Skeletal muscle tissue (tissue), 4 donors: ENCODE results near the gene PDK2. TPM values are rescaled to one million over a fixed set of nuclear protein-coding genes. Genes with fewer than 3 reads are reported as not detected.
A peak's percentile ranks its signal among the peaks of the same experiment; 100 is the strongest.

Source experiments
- H3K27ac ChIP-seq: one replicate; pipeline ENCODE4 v1.7.0; 2013; ENCODE audit warnings: mild to moderate bottlenecking, low read depth, low read length, inconsistent platforms
- H3K27me3 ChIP-seq, 3 donors: one replicate each; pipeline ENCODE4 v1.7.0; 2013; ENCODE audit warnings: low read length in 3 of 3; ENCODE audit not compliant: control insufficient read depth in 3 of 3, insufficient read depth in 3 of 3
- H3K36me3 ChIP-seq, 3 donors: one replicate each; pipeline ENCODE4 v1.7.0; 2013; ENCODE audit warnings: low read length in 3 of 3; ENCODE audit not compliant: control insufficient read depth in 3 of 3, insufficient read depth in 3 of 3
- H3K4me1 ChIP-seq, 3 donors: one replicate each; pipeline ENCODE4 v1.7.0; 2013; ENCODE audit warnings: low read length in 3 of 3, mild to moderate bottlenecking in 3 of 3; ENCODE audit not compliant: control insufficient read depth in 3 of 3, insufficient read depth in 3 of 3
- H3K4me3 ChIP-seq, 3 donors: one replicate each; pipeline ENCODE4 v1.7.0; 2013; ENCODE audit warnings: low read length in 3 of 3
- H3K9ac ChIP-seq, 3 donors: one replicate each; pipeline ENCODE4 v1.7.0; 2013; ENCODE audit warnings: low read length in 3 of 3, mild to moderate bottlenecking in 3 of 3, moderate library complexity in 2 of 3, low read depth in 1 of 3
- H3K9me3 ChIP-seq, 3 donors: one replicate each; pipeline ENCODE4 v1.7.0; 2013; ENCODE audit warnings: low read length in 3 of 3; ENCODE audit not compliant: control insufficient read depth in 3 of 3
- total RNA-seq: library from RNA; depleted of rRNA; stranded (reverse); fragments of >200 nt; gene quantifications from one replicate; pipeline ENCODE4 v1.2.3, GENCODE V29; 2014
- donor health status: Osteomylitis.

PDK2 gene
- total RNA-seq, 1 donor from 2014 or later: 18.8 TPM

GRCh38 chr17:50075446-50076032 is 19.6 kb upstream of the PDK2 start:
- peaks cover 9 to 21% (median 15%) of the 10 kb centered on the region in 3 donors for H3K4me1 ChIP-seq
- H3K9ac ChIP-seq: no peak overlapping the region
- H3K9me3 ChIP-seq: no peaks in the 10 kb centered on the region
- H3K27ac ChIP-seq: no peak overlapping the region
- H3K36me3 ChIP-seq: peaks cover 31 to 65% (median 43%) of the 10 kb centered on the region in 3 donors
- H3K27me3 ChIP-seq: no peaks in the 10 kb centered on the region
- H3K4me3 ChIP-seq: no peak overlapping the region

- Histone ChIP-seq H3K9me3 (no peaks in the 10 kb centered on the region), H3K27me3 (no peaks in the 10 kb centered on the region), H3K27ac (no peak overlapping the region), H3K4me1 (peaks cover 11 to 24% (median 20%) of the 10 kb centered on the region in 3 donors), H3K9ac (no peak overlapping the region), H3K4me3 (no peak overlapping the region), H3K36me3 (peaks cover 31 to 60% (median 37%) of the 10 kb centered on the region in 3 donors)
Observed at GRCh38 chr17:50076221-50076590, 18.9 kb upstream of the PDK2 start.

GRCh38 chr17:50076591-50077235 is 18.4 kb upstream of the PDK2 start:
- Histone ChIP-seq H3K27ac (no peak overlapping the region), H3K4me1 (peaks cover 15 to 29% (median 23%) of the 10 kb centered on the region in 3 donors), H3K27me3 (no peaks in the 10 kb centered on the region), H3K36me3 (peaks cover 27 to 58% (median 36%) of the 10 kb centered on the region in 3 donors), H3K9ac (no peak overlapping the region), H3K9me3 (no peaks in the 10 kb centered on the region), H3K4me3 (no peak overlapping the region)

GRCh38 chr17:50078430-50078829 is 16.7 kb upstream of the PDK2 start:
- H3K36me3 ChIP-seq: peaks cover 24 to 49% (median 29%) of the 10 kb centered on the region in 3 donors
- no peak overlapping the region for H3K9ac ChIP-seq
- H3K27ac ChIP-seq: no peak overlapping the region
- H3K9me3 ChIP-seq: no peaks in the 10 kb centered on the region
- H3K4me3 ChIP-seq: no peak overlapping the region
- H3K4me1 ChIP-seq: peaks cover 15 to 30% (median 23%) of the 10 kb centered on the region in 3 donors
- H3K27me3 ChIP-seq: no peaks in the 10 kb centered on the region

GRCh38 chr17:50079334-50080095 is 15.6 kb upstream of the PDK2 start:
- peaks cover 15 to 30% (median 23%) of the 10 kb centered on the region in 3 donors for H3K4me1 ChIP-seq
- no peak overlapping the region for H3K4me3 ChIP-seq
- H3K27ac ChIP-seq: peak overlapping the region; percentile 34
- peaks cover 21 to 46% (median 27%) of the 10 kb centered on the region in 3 donors for H3K36me3 ChIP-seq
- H3K9me3 ChIP-seq: no peaks in the 10 kb centered on the region
- H3K9ac ChIP-seq: peak overlapping the region in 2 of 3 donors; percentile 32 to 45
- no peaks in the 10 kb centered on the region for H3K27me3 ChIP-seq

- H3K9me3 ChIP-seq: no peaks in the 10 kb centered on the region
- no peak overlapping the region for H3K4me3 ChIP-seq
- H3K27me3 ChIP-seq: no peaks in the 10 kb centered on the region
- H3K27ac ChIP-seq: peak overlapping the region; percentile 34
- peaks cover 15 to 30% (median 23%) of the 10 kb centered on the region in 3 donors for H3K4me1 ChIP-seq
- H3K36me3 ChIP-seq: peaks cover 21 to 46% (median 26%) of the 10 kb centered on the region in 3 donors
- H3K9ac ChIP-seq: peak overlapping the region in 1 of 3 donors; percentile 16
Observed at GRCh38 chr17:50080096-50080480, 15.1 kb upstream of the PDK2 start.

GRCh38 chr17:50080827-50081226 is 14.3 kb upstream of the PDK2 start:
- Histone ChIP-seq H3K27me3 (no peaks in the 10 kb centered on the region), H3K36me3 (peaks cover 15 to 39% (median 22%) of the 10 kb centered on the region in 3 donors), H3K4me3 (no peak overlapping the region), H3K27ac (peak overlapping the region; percentile 34), H3K9me3 (no peaks in the 10 kb centered on the region), H3K4me1 (peaks cover 15 to 30% (median 23%) of the 10 kb centered on the region in 3 donors), H3K9ac (no peak overlapping the region)

- Histone ChIP-seq H3K27me3 (no peaks in the 10 kb centered on the region), H3K4me1 (peaks cover 15 to 30% (median 23%) of the 10 kb centered on the region in 3 donors), H3K4me3 (no peak overlapping the region), H3K9me3 (no peaks in the 10 kb centered on the region), H3K36me3 (peaks cover 15 to 33% (median 20%) of the 10 kb centered on the region in 3 donors), H3K27ac (peak overlapping the region; percentile 34), H3K9ac (no peak overlapping the region)
Observed at GRCh38 chr17:50081757-50082156, 13.4 kb upstream of the PDK2 start.

GRCh38 chr17:50087246-50087911 is 7.8 kb upstream of the PDK2 start:
- Histone ChIP-seq H3K4me3 (no peak overlapping the region), H3K27ac (no peak overlapping the region), H3K4me1 (no peaks in the 10 kb centered on the region), H3K9me3 (no peaks in the 10 kb centered on the region), H3K27me3 (no peaks in the 10 kb centered on the region), H3K9ac (peak overlapping the region in 1 of 3 donors; percentile 40), H3K36me3 (peaks cover 15 to 21% (median 16%) of the 10 kb centered on the region in 3 donors)
